Measurements from ENCODE around the gene NTN4. TPM values are rescaled to one million over a fixed set of nuclear protein-coding genes. Genes with fewer than 3 reads are reported as not detected.

NTN4 gene
- polyA plus RNA-seq, 1 of the 3 experiments (the other 2 are of a cell fraction): 0.08 TPM

DNA sequence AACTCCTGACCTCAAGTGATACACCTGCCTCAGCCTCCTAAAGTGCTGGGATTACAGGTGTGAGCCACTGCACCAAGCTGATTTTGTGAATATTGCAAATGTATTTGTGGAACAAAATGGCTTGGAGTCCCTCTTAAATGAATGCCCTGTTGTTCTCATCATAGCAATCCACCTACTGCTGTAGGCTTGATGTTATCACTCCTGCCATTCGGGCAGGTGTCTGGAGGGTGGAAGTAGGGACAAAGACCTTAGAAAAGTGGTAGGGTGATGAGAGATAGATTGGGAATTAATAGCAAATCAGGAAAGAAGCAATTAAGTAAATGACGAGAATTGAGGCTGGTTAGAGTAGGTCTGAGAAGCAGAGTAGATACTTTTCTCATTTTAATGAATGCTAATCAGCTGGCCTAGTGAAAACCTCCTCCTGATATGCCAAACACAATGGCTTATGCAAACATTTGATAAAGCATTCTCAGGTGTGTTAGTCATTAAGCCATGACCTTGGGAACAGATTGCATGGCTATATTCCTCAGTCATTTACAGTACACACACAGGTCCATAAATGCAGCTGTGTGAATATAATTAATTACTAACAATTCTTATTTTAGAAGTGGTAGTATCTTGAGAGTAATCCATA is 178.8 kb downstream of the NTN4 start:
- no peak overlapping the region for H3K27ac ChIP-seq (ENCODE audit: low read depth in 2 of 2, low read length in 1 of 2)
- no peaks in the 10 kb centered on the region for H3K36me3 ChIP-seq (replicated peaks in 1 of 2; ENCODE audit: control insufficient read depth in 1 of 2, insufficient read depth in 2 of 2, low read length in 1 of 2)
- H3K27me3 ChIP-seq (ENCODE audit: insufficient read depth): no peaks in the 10 kb centered on the region
- no peak for TF ChIP-seq YY1 (IDR thresholded peaks at IDR 0.05; ENCODE audit: low read depth)
- no peak for TF ChIP-seq EZH2phosphoT487 (IDR thresholded peaks at IDR 0.05; ENCODE audit: borderline replicate concordance, low read depth)
- no peak for TF ChIP-seq SMC3 (IDR thresholded peaks at IDR 0.05; ENCODE audit: low read depth, low read length)
- TF ChIP-seq CHD2 (IDR thresholded peaks at IDR 0.05; ENCODE audit: low read length, partially characterized antibody): no peak
- TF ChIP-seq MAX (IDR thresholded peaks at IDR 0.05; ENCODE audit: low read depth): no peak
- no peak for TF ChIP-seq POLR2AphosphoS5 (IDR thresholded peaks at IDR 0.05; ENCODE audit: low read depth, low read length)
- TF ChIP-seq NFIC (IDR thresholded peaks at IDR 0.05; ENCODE audit: borderline replicate concordance): no peak
- no peak for TF ChIP-seq TCF12 (IDR thresholded peaks at IDR 0.05)
- TF ChIP-seq TAF1 (IDR thresholded peaks at IDR 0.05; ENCODE audit: borderline replicate concordance, low read depth, low read length): no peak
- TF ChIP-seq, protein P1, sequence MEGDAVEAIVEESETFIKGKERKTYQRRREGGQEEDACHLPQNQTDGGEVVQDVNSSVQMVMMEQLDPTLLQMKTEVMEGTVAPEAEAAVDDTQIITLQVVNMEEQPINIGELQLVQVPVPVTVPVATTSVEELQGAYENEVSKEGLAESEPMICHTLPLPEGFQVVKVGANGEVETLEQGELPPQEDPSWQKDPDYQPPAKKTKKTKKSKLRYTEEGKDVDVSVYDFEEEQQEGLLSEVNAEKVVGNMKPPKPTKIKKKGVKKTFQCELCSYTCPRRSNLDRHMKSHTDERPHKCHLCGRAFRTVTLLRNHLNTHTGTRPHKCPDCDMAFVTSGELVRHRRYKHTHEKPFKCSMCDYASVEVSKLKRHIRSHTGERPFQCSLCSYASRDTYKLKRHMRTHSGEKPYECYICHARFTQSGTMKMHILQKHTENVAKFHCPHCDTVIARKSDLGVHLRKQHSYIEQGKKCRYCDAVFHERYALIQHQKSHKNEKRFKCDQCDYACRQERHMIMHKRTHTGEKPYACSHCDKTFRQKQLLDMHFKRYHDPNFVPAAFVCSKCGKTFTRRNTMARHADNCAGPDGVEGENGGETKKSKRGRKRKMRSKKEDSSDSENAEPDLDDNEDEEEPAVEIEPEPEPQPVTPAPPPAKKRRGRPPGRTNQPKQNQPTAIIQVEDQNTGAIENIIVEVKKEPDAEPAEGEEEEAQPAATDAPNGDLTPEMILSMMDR (IDR thresholded peaks at IDR 0.05): no peak
- TF ChIP-seq USF1 (IDR thresholded peaks at IDR 0.05; ENCODE audit: borderline replicate concordance, low read depth): no peak
- no peak for TF ChIP-seq TEAD4 (IDR thresholded peaks at IDR 0.05; ENCODE audit: borderline replicate concordance, insufficient read depth)
- TF ChIP-seq NRF1 (IDR thresholded peaks at IDR 0.05; ENCODE audit: low read depth, low read length): no peak
- no peak for TF ChIP-seq ELF1 (IDR thresholded peaks at IDR 0.05)
- TF ChIP-seq MXI1 (IDR thresholded peaks at IDR 0.05; ENCODE audit: low read depth, low read length): no peak
- TF ChIP-seq RFX5 (IDR thresholded peaks at IDR 0.05; ENCODE audit: low read length): no peak
- no peak for TF ChIP-seq RAD21 (IDR thresholded peaks at IDR 0.05; ENCODE audit: low read length)
- TF ChIP-seq FOSL2 (IDR thresholded peaks at IDR 0.05; ENCODE audit: borderline replicate concordance, low read depth): no peak
- TF ChIP-seq FOXM1 (IDR thresholded peaks at IDR 0.05; ENCODE audit: low read depth): no peak
- no peak for TF ChIP-seq PBX3 (IDR thresholded peaks at IDR 0.05)
- ChIA-PET CTCF (interaction anchor here (0.8 to 1.5 kb wide), 2 partner anchors 11 to 24 kb away, joined by 3 to 8 read pairs; no protein-coding TSS in a partner anchor), POLR2A (no interaction called here)
- no peaks in the 10 kb centered on the region for H3K4me1 ChIP-seq (ENCODE audit: control insufficient read depth in 1 of 2, insufficient read depth in 2 of 2, low read depth in 1 of 2, low read length in 1 of 2)
- WGBS (ENCODE audit: low lambda C conversion rate): 56% methylated on average over 2 of the region's 2 CpGs
- no peaks in the 10 kb centered on the region for H3K9me3 ChIP-seq
- no peak overlapping the region for H3K4me3 ChIP-seq (ENCODE audit: low read depth in 2 of 2, low read length in 1 of 2)
- no peaks in the 10 kb centered on the region for H4K20me1 ChIP-seq (ENCODE audit: insufficient read depth)
- H3K4me2 ChIP-seq: no peak overlapping the region
- H3K79me2 ChIP-seq (ENCODE audit: insufficient read depth): no peaks in the 10 kb centered on the region
- H3F3A ChIP-seq (replicated peaks; ENCODE audit: insufficient read depth): no peaks in the 10 kb centered on the region
- H3K9me2 ChIP-seq: no peaks in the 10 kb centered on the region
- no peak overlapping the region for H3K9ac ChIP-seq
- no peak overlapping the region for H2AFZ ChIP-seq (ENCODE audit: low read depth)
- DNase-seq: no peak
